Osteocyte (in vitro differentiated cells): ENCODE results near the gene ANO2. TPM values are rescaled to one million over a fixed set of nuclear protein-coding genes. Genes with fewer than 3 reads are reported as not detected.

Experiments used
- DNase-seq: peaks from one replicate; pipeline ENCODE4 v3.0.0; 2021; ENCODE audit warnings: mixed read lengths; ENCODE audit not compliant: unreplicated experiment; ENCODE audit errors: extremely low spot score
- H3K27ac Mint-ChIP-seq: one replicate; pipeline ENCODE4 v1.8.0; 2021; ENCODE audit warnings: mild to moderate bottlenecking, mixed read lengths; ENCODE audit not compliant: unreplicated experiment
- H3K27me3 Mint-ChIP-seq: one replicate; pipeline ENCODE4 v1.8.0; 2021; ENCODE audit warnings: mixed read lengths; ENCODE audit not compliant: unreplicated experiment
- H3K36me3 Mint-ChIP-seq: one replicate; pipeline ENCODE4 v1.8.0; 2021; ENCODE audit warnings: mixed read lengths; ENCODE audit not compliant: unreplicated experiment
- H3K4me1 Mint-ChIP-seq: one replicate; pipeline ENCODE4 v1.8.0; 2021; ENCODE audit warnings: mixed read lengths; ENCODE audit not compliant: unreplicated experiment
- H3K4me3 Mint-ChIP-seq: one replicate; pipeline ENCODE4 v1.8.0; 2021; ENCODE audit warnings: mild to moderate bottlenecking, moderate library complexity, mixed read lengths; ENCODE audit not compliant: unreplicated experiment
- H3K9me3 Mint-ChIP-seq: one replicate; pipeline ENCODE4 v1.8.0; 2021; ENCODE audit warnings: mixed read lengths; ENCODE audit not compliant: unreplicated experiment
- CTCF ChIP-seq: fragments of 200-600 bp; sonication (generic); IDR thresholded peaks from 2 replicates; pipeline ENCODE4 v1.5.0; 2021; ENCODE audit warnings: antibody characterized with exemption, mild to moderate bottlenecking, moderate library complexity
- total RNA-seq: library from RNA; stranded (reverse); gene quantifications from 2 replicates; pipeline ENCODE4 v1.2.1, GENCODE V29; 2021

Gene ANO2
- total RNA-seq, 1 donor from 2014 or later, result 0.59 TPM

- no peaks in the 10 kb centered on the region for H3K4me1 Mint-ChIP-seq
- H3K36me3 Mint-ChIP-seq, result no peaks in the 10 kb centered on the region
- H3K4me3 Mint-ChIP-seq, result no peak overlapping the region
- H3K9me3 Mint-ChIP-seq, result no peaks in the 10 kb centered on the region
- H3K27ac Mint-ChIP-seq, result no peak overlapping the region
- peaks cover 2% of the 10 kb centered on the region for H3K27me3 Mint-ChIP-seq
- DNase-seq, result no peak
- no peak for TF ChIP-seq CTCF
Observed at GRCh38 chr12:5656836-5657235, 288.2 kb downstream of the ANO2 start.

- Mint-ChIP-seq H3K27ac (no peak overlapping the region), H3K9me3 (no peaks in the 10 kb centered on the region), H3K4me3 (no peak overlapping the region), H3K4me1 (no peaks in the 10 kb centered on the region), H3K36me3 (no peaks in the 10 kb centered on the region), H3K27me3 (peaks cover 2% of the 10 kb centered on the region)
- no peak for DNase-seq
- no peak for TF ChIP-seq CTCF
Observed at GRCh38 chr12:5655120-5655519, 289.9 kb downstream of the ANO2 start.

- Mint-ChIP-seq H3K9me3 (no peaks in the 10 kb centered on the region), H3K4me3 (no peak overlapping the region), H3K27me3 (peaks cover 2% of the 10 kb centered on the region), H3K36me3 (no peaks in the 10 kb centered on the region), H3K4me1 (no peaks in the 10 kb centered on the region), H3K27ac (no peak overlapping the region)
- TF ChIP-seq CTCF, result no peak
- no peak for DNase-seq
Observed at GRCh38 chr12:5654019-5654418, 291.0 kb downstream of the ANO2 start.

- Mint-ChIP-seq H3K27me3 (peaks cover 13% of the 10 kb centered on the region), H3K4me3 (no peak overlapping the region), H3K4me1 (no peaks in the 10 kb centered on the region), H3K9me3 (no peaks in the 10 kb centered on the region), H3K36me3 (no peaks in the 10 kb centered on the region), H3K27ac (no peak overlapping the region)
- no peak for TF ChIP-seq CTCF
- no peak for DNase-seq
Observed at GRCh38 chr12:5650829-5651461, 294.1 kb downstream of the ANO2 start.

GRCh38 chr12:5650281-5650680, 294.8 kb downstream of the ANO2 start:
- TF ChIP-seq CTCF, result no peak
- no peak overlapping the region for H3K4me3 Mint-ChIP-seq

More at GRCh38 chr12:5650281-5650680, 294.8 kb downstream of the ANO2 start:
- H3K9me3 Mint-ChIP-seq, result no peaks in the 10 kb centered on the region
- H3K36me3 Mint-ChIP-seq, result no peaks in the 10 kb centered on the region
- DNase-seq, result no peak
- no peak overlapping the region for H3K27ac Mint-ChIP-seq
- peaks cover 13% of the 10 kb centered on the region for H3K27me3 Mint-ChIP-seq
- no peaks in the 10 kb centered on the region for H3K4me1 Mint-ChIP-seq
